K562 (cell line): ENCODE data around the gene CHCHD6. TPM values are rescaled to one million over a fixed set of nuclear protein-coding genes. Genes with fewer than 3 reads are reported as not detected.

Source experiments
- ATAC-seq: fragments of 200-7000 bp; cut with Tn5 transposase; 3 replicates; pipeline ENCODE4 v1.9.1; 2020; ENCODE audit warnings: moderate library complexity
- BruUV-seq: library from RNA; stranded (reverse); fragments of 400-500 nt; replicated peaks from 2 replicates; lab custom pipeline; 2021; lab: Mats Ljungman, UMichigan
- CTCF ChIA-PET: fragments of 300-600 bp; formaldehyde crosslinking; extraction: SDS; loops from one replicate; lab custom pipeline; 2021; ENCODE audit warnings: low intra/inter-chr PET ratio; lab: Yijun Ruan, JAX
- POLR2A ChIA-PET: fragments of 300-600, 350-650 bp; sonication (Branson Sonifier 250); formaldehyde crosslinking; extraction: SDS; loops from one replicate; lab custom pipeline; 2021; ENCODE audit warnings: antibody characterized with exemption, inconsistent platforms; lab: Yijun Ruan, JAX
- DNase-seq, 4 experiments: peaks; one replicate each; pipeline versions ENCODE4 v3.0.0 to v3.0.0-alpha.2; 2011 to 2018; ENCODE audit warnings: low spot score in 3 of 4, mixed read lengths in 3 of 4; ENCODE audit errors: extremely low read depth in 1 of 4
- FAIRE-seq: peaks from 2 replicates; lab custom pipeline; 2011; peaks lifted over from hg19 to GRCh38; lab: Jason Lieb, UNC
- H2AFZ ChIP-seq: 2 replicates; pipeline ENCODE4 v1.6.0; 2011; ENCODE audit warnings: low read depth, low read length, control low read depth, inconsistent platforms
- H3K27ac ChIP-seq: fragments of 200-600 bp; 3 replicates; pipeline ENCODE4 v1.8.0; 2011; ENCODE audit warnings: low read depth, mild to moderate bottlenecking, control low read depth, inconsistent platforms, low read length, moderate library complexity, mixed read lengths; ENCODE audit errors: extremely low read depth
- H3K27me3 ChIP-seq, 2 experiments: fragments of 300-600 bp in 1 of 2; 2 replicates in 1 of 2; 3 replicates in 1 of 2; pipeline versions ENCODE4 v1.6.0 to v1.8.0; 2011; ENCODE audit warnings: inconsistent platforms in 2 of 2, low read length in 2 of 2, mild to moderate bottlenecking in 1 of 2, mixed read lengths in 1 of 2, moderate library complexity in 1 of 2; ENCODE audit not compliant: control insufficient read depth in 2 of 2, insufficient read depth in 2 of 2
- H3K36me3 ChIP-seq: fragments of 300-600 bp; 3 replicates; pipeline ENCODE4 v1.8.0; 2011; ENCODE audit warnings: mild to moderate bottlenecking, low read length, inconsistent platforms; ENCODE audit not compliant: control insufficient read depth, insufficient read depth
- H3K4me1 ChIP-seq, 2 experiments: fragments of 200-600 bp in 1 of 2; replicated peaks in 1 of 2; 2 replicates in 1 of 2; 3 replicates in 1 of 2; pipeline versions ENCODE4 v1.5.1 to v1.8.0; 2011; ENCODE audit warnings: inconsistent platforms in 2 of 2, low read length in 2 of 2, mild to moderate bottlenecking in 1 of 2, mixed read lengths in 1 of 2, moderate library complexity in 1 of 2; ENCODE audit not compliant: control insufficient read depth in 2 of 2, insufficient read depth in 2 of 2
- H3K4me2 ChIP-seq: 2 replicates; pipeline ENCODE4 v1.6.1; 2011; ENCODE audit warnings: low read length, control low read depth, inconsistent platforms, mixed read lengths; ENCODE audit not compliant: insufficient read depth
- H3K4me3 ChIP-seq: fragments of 200-600 bp; sonication (generic), shearing (Covaris generic); 2 replicates; pipeline ENCODE4 v1.5.1; 2016; ENCODE audit warnings: control low read depth, inconsistent platforms
- H3K79me2 ChIP-seq: fragments of 200-600 bp; 3 replicates; pipeline ENCODE4 v1.8.0; 2011; ENCODE audit warnings: low read length, inconsistent platforms; ENCODE audit not compliant: control insufficient read depth, insufficient read depth
- H3K9ac ChIP-seq, 2 experiments: 2 replicates each; pipeline versions ENCODE4 v1.6.0 to v1.6.1; 2011; ENCODE audit warnings: low read depth in 2 of 2, low read length in 2 of 2, control low read depth in 1 of 2, inconsistent platforms in 1 of 2, mild to moderate bottlenecking in 1 of 2, mixed read lengths in 1 of 2; ENCODE audit not compliant: insufficient read depth in 1 of 2
- H3K9me1 ChIP-seq: one replicate; pipeline ENCODE4 v1.6.0; 2011; ENCODE audit warnings: inconsistent platforms, mild to moderate bottlenecking, low read length, moderate library complexity; ENCODE audit not compliant: control insufficient read depth, insufficient read depth
- H3K9me3 ChIP-seq: replicated peaks from 2 replicates; pipeline ENCODE4 v1.5.1; 2011; ENCODE audit warnings: low read depth, low read length, inconsistent platforms; ENCODE audit not compliant: control insufficient read depth, insufficient read depth
- H4K20me1 ChIP-seq: replicated peaks from 2 replicates; pipeline ENCODE4 v1.6.1; 2011; ENCODE audit warnings: low read length, inconsistent platforms, mixed read lengths; ENCODE audit not compliant: control insufficient read depth, insufficient read depth
- CTBP1 ChIP-seq: fragments of 450-650 bp; IDR thresholded peaks from 2 replicates; pipeline ENCODE4 v1.6.1; 2016; ENCODE audit warnings: borderline replicate concordance
- FIP1L1 ChIP-seq: fragments of 200-400 bp; formaldehyde crosslinking; IDR thresholded peaks from 2 replicates; pipeline ENCODE4 v1.6.1; 2018; ENCODE audit warnings: mild to moderate bottlenecking, low read depth, low read length; ENCODE audit not compliant: poor library complexity, severe bottlenecking
- FOS ChIP-seq: IDR thresholded peaks from 3 replicates; pipeline ENCODE4 v1.6.1; 2011; ENCODE audit not compliant: insufficient read length; ENCODE audit errors: extremely low read depth
- MAFG ChIP-seq: fragments of 450-650 bp; conservative IDR thresholded peaks from 2 replicates; pipeline ENCODE4 v1.6.1; 2016; ENCODE audit warnings: missing genetic modification characterization, missing compliant biosample characterization
- RCOR1 ChIP-seq, 2 experiments: IDR thresholded peaks; 2 replicates each; pipeline ENCODE4 v1.6.1; 2012; ENCODE audit warnings: low read depth in 2 of 2, low read length in 2 of 2, borderline replicate concordance in 1 of 2, improper control_type of control experiment in 1 of 2
- SNIP1 ChIP-seq: fragments of 450-650 bp; IDR thresholded peaks from 2 replicates; pipeline ENCODE4 v1.7.1; 2017; ENCODE audit warnings: low read depth, mild to moderate bottlenecking
- ZBTB7A ChIP-seq: IDR thresholded peaks from 2 replicates; pipeline ENCODE4 v1.6.1; 2011; ENCODE audit warnings: low read depth, mild to moderate bottlenecking, low read length, moderate library complexity, borderline replicate concordance; ENCODE audit not compliant: control insufficient read depth
- ZFP30 ChIP-seq: fragments of 250-450 bp; sonication (Bioruptor Pico); IDR thresholded peaks from 2 replicates; pipeline ENCODE4 v1.8.0; 2022; ENCODE audit warnings: moderate library complexity, mild to moderate bottlenecking, inconsistent platforms, borderline replicate concordance
- ZKSCAN8 ChIP-seq: fragments of 200-800 bp; sonication (Bioruptor generic); IDR thresholded peaks from 2 replicates; pipeline ENCODE4 v1.6.1; 2016; ENCODE audit warnings: missing genetic modification characterization, missing compliant biosample characterization
- ZNF146 ChIP-seq: IDR thresholded peaks from one replicate; pipeline ENCODE4 v1.6.1; 2018; ENCODE audit warnings: missing compliant biosample characterization; ENCODE audit not compliant: unreplicated experiment
- WGBS: fragments of 100-300 bp; shearing (Covaris generic); methylation state at CpG from one replicate; pipeline ENCODE4 v1.1.6; 2016; ENCODE audit warnings: low coverage, mixed read lengths; ENCODE audit not compliant: insufficient coverage; ENCODE audit errors: missing lambda C conversion rate; 5-methylcytosine and 5-hydroxymethylcytosine counted together
- in situ Hi-C: fragments of 300-500 bp; cut with MboI; formaldehyde crosslinking; loops from 4 replicates; pipeline ENCODE4 v1.15.0; 2018; ENCODE audit warnings: inconsistent platforms, mixed read lengths
- intact Hi-C: fragments of 100-400 bp; cut with micrococcal nuclease; formaldehyde crosslinking; loops from 2 replicates; pipeline ENCODE4 v1.14.2; 2022
- polyA plus RNA-seq, 8 experiments: library from polyadenylated mRNA; depleted of rRNA in 4 of 8; stranded (reverse) in 5 of 8; unstranded in 3 of 8; fragments of >200 nt; fragmentation: Nextera tagmentation in 2 of 8; fragmentation: Illumina TruSeq in 1 of 8; extraction: Ambion mirVana in 2 of 8; extraction: Trizol in 1 of 8; gene quantifications; 2 replicates each; pipeline versions ENCODE4 v1.2.1 to v1.2.3, GENCODE V29; 2011 to 2014; ENCODE audit warnings: inconsistent platforms in 1 of 8, missing spikeins in 1 of 8
- total RNA-seq, 7 experiments: library from RNA; depleted of rRNA in 6 of 7; stranded (reverse); fragments of >200 nt in 6 of 7; fragmentation: Illumina TruSeq in 2 of 7; extraction: Trizol in 2 of 7; gene quantifications; 2 replicates each; pipeline versions ENCODE4 v1.2.1 to v1.2.3, GENCODE V29; 2011 to 2021; ENCODE audit warnings: low replicate concordance in 1 of 7
- TF ChIP-seq, protein P1 (sequence below): sonication (generic); formaldehyde crosslinking; IDR thresholded peaks from 2 replicates; pipeline ENCODE4 v1.8.1; 2022; ENCODE audit warnings: missing genetic modification reagents
- TF ChIP-seq, protein P2 (sequence below): sonication (generic); formaldehyde crosslinking; IDR thresholded peaks from 2 replicates; pipeline ENCODE4 v1.4.0; 2020; ENCODE audit warnings: mild to moderate bottlenecking, missing genetic modification reagents
- TF ChIP-seq, protein P3 (sequence below): fragments of 200-800 bp; sonication (Bioruptor generic); IDR thresholded peaks from 2 replicates; pipeline ENCODE4 v1.6.1; 2017; ENCODE audit warnings: missing genetic modification characterization, missing compliant biosample characterization
- TF ChIP-seq, protein P4 (sequence below): fragments of 250-450 bp; sonication (Bioruptor Pico); IDR thresholded peaks from 2 replicates; pipeline ENCODE4 v1.4.0; 2020; ENCODE audit warnings: borderline replicate concordance

The CHCHD6 gene
- total and polyA plus RNA-seq, 9 of the 15 experiments (the other 6 are each of a cell fraction or from before 2014, with no cell fraction given): 4.6 to 18.6 (median 10.9) TPM

DNA sequence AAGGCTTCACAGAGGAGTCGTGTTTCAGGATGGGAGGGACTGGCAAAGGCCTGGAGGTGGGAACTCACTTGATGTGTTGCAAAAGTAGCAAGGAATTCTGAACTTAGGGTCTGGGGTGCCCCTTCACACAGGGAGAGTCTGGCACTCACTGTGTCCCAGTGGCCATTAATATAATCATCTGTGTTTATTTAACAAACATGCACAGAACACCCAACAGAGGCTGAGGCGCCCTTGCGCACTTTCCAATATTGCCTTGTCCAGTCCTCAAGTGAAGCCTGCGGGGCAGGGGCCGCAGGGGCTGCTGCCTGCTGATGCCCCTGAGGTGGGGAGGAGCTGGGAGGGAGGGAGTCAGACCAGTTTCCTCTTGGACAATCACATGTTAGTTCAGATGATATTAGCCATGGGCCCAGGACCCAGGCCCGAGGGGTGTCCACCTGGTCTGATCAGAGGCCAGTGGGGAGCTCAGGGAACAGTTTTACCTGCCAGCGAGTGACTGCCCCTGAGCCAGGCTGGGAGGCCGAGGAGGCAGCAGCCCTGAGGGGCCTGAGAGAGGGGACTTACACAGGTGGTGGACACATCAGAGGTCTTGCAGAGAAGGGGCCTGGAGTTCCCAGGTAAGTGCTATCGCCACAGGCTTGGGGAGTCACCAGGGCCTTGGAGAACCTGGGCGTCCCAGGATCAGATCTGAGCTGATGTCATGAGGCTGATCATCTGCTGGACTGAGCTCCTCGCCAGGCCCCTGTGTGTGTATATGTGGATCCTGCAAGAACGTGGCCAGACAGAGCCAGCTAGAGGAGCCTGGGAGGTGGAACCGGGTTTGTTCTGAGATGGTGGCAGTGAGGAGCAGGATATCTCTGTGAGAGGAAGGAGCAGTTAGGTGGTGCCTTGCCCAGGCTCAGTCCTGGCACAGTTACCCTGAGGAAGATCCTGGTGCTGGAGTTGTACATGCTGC lies 35.3 kb upstream of the CHCHD6 start:
- no peak overlapping the region for H3K4me2 ChIP-seq
- H3K9ac ChIP-seq: no peak overlapping the region
- in situ Hi-C loops (no loop called here), intact Hi-C loops (loop anchor here (10.0 kb wide), 1 partner anchor 144 kb away; the partner anchor contains the start of gene CHST13)
- H3K4me1 ChIP-seq: no peaks in the 10 kb centered on the region
- 4% methylated on average over 11 of the region's 13 CpGs for WGBS
- no peaks in the 10 kb centered on the region for H3K36me3 ChIP-seq
- H3K27ac ChIP-seq: no peak overlapping the region
- ChIA-PET POLR2A (interaction anchor here (0.5 to 0.6 kb wide), 2 partner anchors 11 to 350 kb away, joined by 3 to 4 read pairs; no protein-coding TSS in a partner anchor), CTCF (no interaction called here)
- H3K4me3 ChIP-seq: no peak overlapping the region
- no peaks in the 10 kb centered on the region for H3K79me2 ChIP-seq
- H2AFZ ChIP-seq: no peak overlapping the region
- ATAC-seq (no peak), DNase-seq (no peak), FAIRE-seq (no peak)
- H3K9me1 ChIP-seq: no peaks in the 10 kb centered on the region
- no peaks in the 10 kb centered on the region for H3K9me3 ChIP-seq
- no peaks in the 10 kb centered on the region for H4K20me1 ChIP-seq
- peaks cover 0 to 27% of the 10 kb centered on the region in 2 experiments; a peak in 2 of 5 replicates for H3K27me3 ChIP-seq
- no TSS peak for BruUV-seq
- TF ChIP-seq, protein P1, sequence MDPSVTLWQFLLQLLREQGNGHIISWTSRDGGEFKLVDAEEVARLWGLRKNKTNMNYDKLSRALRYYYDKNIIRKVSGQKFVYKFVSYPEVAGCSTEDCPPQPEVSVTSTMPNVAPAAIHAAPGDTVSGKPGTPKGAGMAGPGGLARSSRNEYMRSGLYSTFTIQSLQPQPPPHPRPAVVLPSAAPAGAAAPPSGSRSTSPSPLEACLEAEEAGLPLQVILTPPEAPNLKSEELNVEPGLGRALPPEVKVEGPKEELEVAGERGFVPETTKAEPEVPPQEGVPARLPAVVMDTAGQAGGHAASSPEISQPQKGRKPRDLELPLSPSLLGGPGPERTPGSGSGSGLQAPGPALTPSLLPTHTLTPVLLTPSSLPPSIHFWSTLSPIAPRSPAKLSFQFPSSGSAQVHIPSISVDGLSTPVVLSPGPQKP: no peak
- TF ChIP-seq MAFG (tag) (no peak), ZNF146 (CRISPR knock-in tag) (no peak), RCOR1 (IDR thresholded peaks at IDR 0.05; ENCODE audit: borderline replicate concordance in 1 of 2, low read depth in 2 of 2, low read length in 2 of 2) (no peak), SNIP1 (no peak), FOS (no peak), ZFP30 (no peak), ZBTB7A (no peak), ZKSCAN8 (no peak), FIP1L1 (no peak), CTBP1 (no peak)
- TF ChIP-seq, protein P2, sequence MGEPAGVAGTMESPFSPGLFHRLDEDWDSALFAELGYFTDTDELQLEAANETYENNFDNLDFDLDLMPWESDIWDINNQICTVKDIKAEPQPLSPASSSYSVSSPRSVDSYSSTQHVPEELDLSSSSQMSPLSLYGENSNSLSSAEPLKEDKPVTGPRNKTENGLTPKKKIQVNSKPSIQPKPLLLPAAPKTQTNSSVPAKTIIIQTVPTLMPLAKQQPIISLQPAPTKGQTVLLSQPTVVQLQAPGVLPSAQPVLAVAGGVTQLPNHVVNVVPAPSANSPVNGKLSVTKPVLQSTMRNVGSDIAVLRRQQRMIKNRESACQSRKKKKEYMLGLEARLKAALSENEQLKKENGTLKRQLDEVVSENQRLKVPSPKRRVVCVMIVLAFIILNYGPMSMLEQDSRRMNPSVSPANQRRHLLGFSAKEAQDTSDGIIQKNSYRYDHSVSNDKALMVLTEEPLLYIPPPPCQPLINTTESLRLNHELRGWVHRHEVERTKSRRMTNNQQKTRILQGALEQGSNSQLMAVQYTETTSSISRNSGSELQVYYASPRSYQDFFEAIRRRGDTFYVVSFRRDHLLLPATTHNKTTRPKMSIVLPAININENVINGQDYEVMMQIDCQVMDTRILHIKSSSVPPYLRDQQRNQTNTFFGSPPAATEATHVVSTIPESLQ (CRISPR knock-in tag): no peak
- TF ChIP-seq, protein P3, sequence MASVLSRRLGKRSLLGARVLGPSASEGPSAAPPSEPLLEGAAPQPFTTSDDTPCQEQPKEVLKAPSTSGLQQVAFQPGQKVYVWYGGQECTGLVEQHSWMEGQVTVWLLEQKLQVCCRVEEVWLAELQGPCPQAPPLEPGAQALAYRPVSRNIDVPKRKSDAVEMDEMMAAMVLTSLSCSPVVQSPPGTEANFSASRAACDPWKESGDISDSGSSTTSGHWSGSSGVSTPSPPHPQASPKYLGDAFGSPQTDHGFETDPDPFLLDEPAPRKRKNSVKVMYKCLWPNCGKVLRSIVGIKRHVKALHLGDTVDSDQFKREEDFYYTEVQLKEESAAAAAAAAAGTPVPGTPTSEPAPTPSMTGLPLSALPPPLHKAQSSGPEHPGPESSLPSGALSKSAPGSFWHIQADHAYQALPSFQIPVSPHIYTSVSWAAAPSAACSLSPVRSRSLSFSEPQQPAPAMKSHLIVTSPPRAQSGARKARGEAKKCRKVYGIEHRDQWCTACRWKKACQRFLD (CRISPR knock-in tag): no peak
- TF ChIP-seq, protein P4, sequence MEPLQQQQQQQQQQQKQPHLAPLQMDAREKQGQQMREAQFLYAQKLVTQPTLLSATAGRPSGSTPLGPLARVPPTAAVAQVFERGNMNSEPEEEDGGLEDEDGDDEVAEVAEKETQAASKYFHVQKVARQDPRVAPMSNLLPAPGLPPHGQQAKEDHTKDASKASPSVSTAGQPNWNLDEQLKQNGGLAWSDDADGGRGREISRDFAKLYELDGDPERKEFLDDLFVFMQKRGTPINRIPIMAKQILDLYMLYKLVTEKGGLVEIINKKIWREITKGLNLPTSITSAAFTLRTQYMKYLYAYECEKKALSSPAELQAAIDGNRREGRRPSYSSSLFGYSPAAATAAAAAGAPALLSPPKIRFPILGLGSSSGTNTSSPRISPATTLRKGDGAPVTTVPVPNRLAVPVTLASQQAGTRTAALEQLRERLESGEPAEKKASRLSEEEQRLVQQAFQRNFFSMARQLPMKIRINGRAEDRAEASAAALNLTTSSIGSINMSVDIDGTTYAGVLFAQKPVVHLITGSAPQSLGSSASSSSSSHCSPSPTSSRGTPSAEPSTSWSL: no peak
